Activated CD4-positive, alpha-beta T cell treated with anti-CD3 and anti-CD28 coated beads for 36 hours (primary cell): ENCODE measurements around the gene DBET. TPM values are rescaled to one million over a fixed set of nuclear protein-coding genes. Genes with fewer than 3 reads are reported as not detected.
"Not testable (repeated sequence)": the region's sequence is repeated elsewhere in the genome, so short reads cannot be mapped to it uniquely, and the experiment has no call there.

ENCODE experiments used
- ATAC-seq: fragments of 200-7000 bp; cut with Tn5 transposase; one replicate; pipeline ENCODE4 v1.10.0; 2021; ENCODE audit warnings: mild to moderate bottlenecking, moderate library complexity
- CTCF ChIA-PET: fragments of 350-600 bp; sonication (Branson Sonifier 250); formaldehyde crosslinking; loops from one replicate; lab custom pipeline; 2021; ENCODE audit warnings: antibody characterized with exemption; lab: Charles Lee
- POLR2A ChIA-PET: fragments of 350-600 bp; sonication (Branson Sonifier 250); formaldehyde crosslinking; loops from one replicate; lab custom pipeline; 2021; ENCODE audit warnings: antibody characterized with exemption, inconsistent platforms; lab: Charles Lee
- DNase-seq: peaks from one replicate; pipeline ENCODE4 v3.0.0-alpha.2; 2020
- H3K27ac Mint-ChIP-seq: one replicate; pipeline ENCODE4 v1.8.0; 2021; ENCODE audit warnings: mixed read lengths
- H3K27me3 Mint-ChIP-seq: one replicate; pipeline ENCODE4 v1.8.0; 2021; ENCODE audit warnings: mixed read lengths
- H3K36me3 Mint-ChIP-seq: one replicate; pipeline ENCODE4 v1.8.0; 2021; ENCODE audit warnings: low read depth, mixed read lengths
- H3K4me1 Mint-ChIP-seq: one replicate; pipeline ENCODE4 v1.8.0; 2021; ENCODE audit warnings: mixed read lengths
- H3K4me3 Mint-ChIP-seq: one replicate; pipeline ENCODE4 v1.8.0; 2021; ENCODE audit warnings: mild to moderate bottlenecking, moderate library complexity, mixed read lengths
- H3K9me3 Mint-ChIP-seq: one replicate; pipeline ENCODE4 v1.8.0; 2021; ENCODE audit warnings: low read depth, mixed read lengths
- intact Hi-C, 2 experiments: fragments of 100-400 bp; cut with DNase I in 1 of 2; cut with micrococcal nuclease in 1 of 2; formaldehyde crosslinking; loops; one replicate each; pipeline versions ENCODE4 v1.14.2 to v1.15.1; 2022 to 2024; cut with DNase I, micrococcal nuclease
- total RNA-seq, 2 experiments: library from RNA; stranded (reverse); gene quantifications; one replicate each; pipeline ENCODE4 v1.2.3, GENCODE V29; 2021

Gene DBET
- total RNA-seq, 2 experiments from 2014 or later, result not detected

DNA sequence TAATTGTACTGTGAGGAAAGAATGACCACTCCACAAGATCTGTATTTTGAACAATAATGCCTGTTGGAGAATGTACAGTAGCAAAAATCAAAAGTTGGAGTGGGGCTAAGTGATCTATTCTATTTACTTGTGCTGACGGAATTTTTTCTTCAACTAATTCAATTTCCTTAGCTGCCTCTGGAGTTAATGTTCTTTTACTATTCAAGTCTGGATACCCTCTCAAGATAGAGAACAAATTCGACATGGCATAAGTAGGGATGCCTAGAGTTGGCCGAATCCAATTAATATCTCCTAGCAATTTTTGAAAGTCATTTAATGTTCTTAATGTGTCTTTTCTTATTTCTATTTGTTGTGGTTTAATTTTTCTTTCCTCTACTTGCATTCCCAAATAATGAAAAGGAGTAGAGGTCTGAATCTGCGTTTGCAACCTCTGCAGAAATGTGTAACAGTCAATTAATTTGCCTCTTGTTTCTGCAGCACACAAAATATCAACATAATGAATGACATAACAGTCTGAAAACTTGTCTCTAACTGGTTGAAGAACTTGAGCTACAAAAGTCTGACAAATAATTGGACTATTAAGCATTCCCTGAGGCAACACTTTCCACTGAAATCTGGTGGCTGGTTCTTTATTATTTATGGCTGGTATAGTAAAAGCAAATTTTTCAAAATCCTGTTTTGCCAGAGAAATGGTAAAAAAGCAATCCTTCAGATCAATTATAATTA, 46.4 kb downstream of the DBET start:
- H3K36me3 Mint-ChIP-seq, H3K27me3 Mint-ChIP-seq, POLR2A ChIA-PET, H3K9me3 Mint-ChIP-seq, H3K27ac Mint-ChIP-seq, ATAC-seq, CTCF ChIA-PET, H3K4me3 Mint-ChIP-seq, H3K4me1 Mint-ChIP-seq, DNase-seq, intact Hi-C loops: not testable (repeated sequence)

DNA sequence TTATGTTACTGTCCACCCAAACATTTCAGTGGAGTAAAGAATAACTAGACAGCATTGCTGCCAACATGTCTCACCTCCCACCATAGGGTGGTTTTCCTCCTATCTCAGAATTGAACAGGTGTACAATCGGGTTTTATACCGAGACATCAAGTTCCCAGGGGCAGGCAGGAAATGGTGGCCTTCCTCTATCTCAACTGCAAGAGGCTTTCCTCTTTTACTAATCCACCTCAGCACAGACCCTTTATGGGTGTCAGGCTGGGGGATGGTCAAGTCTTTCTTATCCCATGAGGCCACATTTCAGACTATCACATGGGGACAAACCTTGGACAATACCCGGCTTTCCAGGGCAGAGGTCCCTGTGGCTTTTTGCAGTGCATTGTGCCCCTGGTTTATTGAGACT, 48.6 kb downstream of the DBET start:
- ATAC-seq, H3K4me1 Mint-ChIP-seq, H3K4me3 Mint-ChIP-seq, CTCF ChIA-PET, H3K27me3 Mint-ChIP-seq, H3K9me3 Mint-ChIP-seq, H3K27ac Mint-ChIP-seq, H3K36me3 Mint-ChIP-seq, POLR2A ChIA-PET, DNase-seq, intact Hi-C loops: not testable (repeated sequence)

DNA sequence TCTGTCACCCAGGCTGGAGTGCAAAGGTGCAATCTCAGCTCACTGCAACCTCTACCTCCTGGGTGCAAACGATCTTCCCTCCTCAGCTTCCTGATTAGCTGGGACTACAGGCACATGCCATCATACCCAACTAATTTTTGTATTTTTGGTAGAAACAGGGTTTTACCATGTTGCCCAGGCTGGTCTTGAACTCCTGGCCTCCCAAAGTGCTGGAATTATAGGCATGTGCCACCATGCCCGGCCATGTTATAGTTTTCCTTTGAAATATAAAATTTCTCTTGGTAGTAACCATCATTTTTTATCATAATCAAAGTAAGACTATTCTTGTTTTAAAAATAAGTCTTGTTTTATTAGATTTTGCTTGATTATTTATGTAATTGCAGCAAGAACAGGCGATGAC, 50.7 kb downstream of the DBET start:
- H3K27ac Mint-ChIP-seq, CTCF ChIA-PET, DNase-seq, ATAC-seq, H3K27me3 Mint-ChIP-seq, H3K9me3 Mint-ChIP-seq, H3K4me1 Mint-ChIP-seq, H3K36me3 Mint-ChIP-seq, POLR2A ChIA-PET, intact Hi-C loops, H3K4me3 Mint-ChIP-seq: not testable (repeated sequence)

Other genes starting within 250 kb of the DBET start
- 10 to 100 TPM; 58.1 to 66.8 TPM for gene FRG1, start 123.6 kb upstream of the DBET start, total RNA-seq
- not detected for gene FRG2, start 37.2 kb upstream of the DBET start, total RNA-seq
- gene DUX4, start 109.3 kb downstream of the DBET start, total RNA-seq, result not detected